ENCODE measurements around the gene SH2D3C.
A peak's percentile ranks its signal among the peaks of the same experiment; 100 is the strongest.

SH2D3C gene

DNA sequence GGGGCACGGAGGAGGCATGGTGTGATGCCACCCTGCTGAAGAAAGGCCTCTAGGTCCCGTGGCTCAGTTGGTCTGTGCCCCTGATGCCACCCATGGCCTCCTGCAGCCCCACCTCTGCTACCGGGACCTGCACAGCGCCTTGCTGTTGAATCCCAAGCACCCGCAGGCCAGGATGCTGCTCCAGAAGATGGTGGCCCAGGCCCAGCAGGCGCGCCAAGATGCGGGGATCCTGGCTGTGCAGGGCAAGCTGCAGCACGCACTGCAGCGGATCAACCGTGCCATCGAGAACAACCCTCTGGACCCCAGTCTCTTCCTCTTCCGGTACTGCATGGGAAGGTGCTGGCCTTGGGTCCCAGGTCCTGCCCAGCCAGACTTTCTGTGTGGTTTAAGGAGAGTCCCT lies 55.5 kb downstream of the SH2D3C start:
- peaks cover 2% of the 10 kb centered on the region for H3K9me3 ChIP-seq (ENCODE audit: insufficient read depth, low read depth, low read length)
- no peak overlapping the region for H3K9ac ChIP-seq (ENCODE audit: low read length)
- H4K91ac ChIP-seq (ENCODE audit: low read depth, low read length): no peak overlapping the region
- no peak overlapping the region for H2AFZ ChIP-seq (ENCODE audit: insufficient read depth, low read length, poor library complexity)
- no peak overlapping the region for H2AK5ac ChIP-seq (ENCODE audit: low read length)
- H3K4me3 ChIP-seq (ENCODE audit: low read depth, low read length): peak overlapping the region; percentile 56
- H3K79me1 ChIP-seq (ENCODE audit: low read length): no peaks in the 10 kb centered on the region
- no peak overlapping the region for H2BK120ac ChIP-seq (ENCODE audit: insufficient read depth, low read length, poor library complexity)
- H3K4ac ChIP-seq (ENCODE audit: low read depth, low read length): no peak overlapping the region
- no peak overlapping the region for H3K4me2 ChIP-seq (ENCODE audit: low read length)
- no peaks in the 10 kb centered on the region for H3K27me3 ChIP-seq (ENCODE audit: insufficient read depth, low read length)
- no peak overlapping the region for H3K14ac ChIP-seq (ENCODE audit: low read length)
- H3K18ac ChIP-seq (ENCODE audit: low read length): no peak overlapping the region
- no peak overlapping the region for H4K8ac ChIP-seq (ENCODE audit: low read depth, low read length)
- no peak overlapping the region for H2BK5ac ChIP-seq (ENCODE audit: low read depth, low read length, poor library complexity)
- H3K79me2 ChIP-seq (ENCODE audit: control insufficient read depth, insufficient read depth, low read length, poor library complexity): no peaks in the 10 kb centered on the region
- no peak overlapping the region for H3K23ac ChIP-seq (ENCODE audit: low read length)
- no CpG with 5 or more reads among the region's 13 CpGs for WGBS (ENCODE audit: extremely low coverage, insufficient coverage, insufficient read length)
- H3K36me3 ChIP-seq (ENCODE audit: control insufficient read depth in 1 of 2, insufficient read depth in 2 of 2, low read length in 2 of 2): no peaks in the 10 kb centered on the region
- H3K27ac ChIP-seq (ENCODE audit: low read depth, low read length): no peak overlapping the region
- H2BK12ac ChIP-seq (ENCODE audit: low read length): no peak overlapping the region
- no peak overlapping the region for H4K12ac ChIP-seq (ENCODE audit: low read depth, low read length)
- H3K4me1 ChIP-seq (ENCODE audit: control insufficient read depth in 1 of 2, insufficient read depth in 2 of 2, low read length in 2 of 2): no peaks in the 10 kb centered on the region
- no peak for DNase-seq

DNA sequence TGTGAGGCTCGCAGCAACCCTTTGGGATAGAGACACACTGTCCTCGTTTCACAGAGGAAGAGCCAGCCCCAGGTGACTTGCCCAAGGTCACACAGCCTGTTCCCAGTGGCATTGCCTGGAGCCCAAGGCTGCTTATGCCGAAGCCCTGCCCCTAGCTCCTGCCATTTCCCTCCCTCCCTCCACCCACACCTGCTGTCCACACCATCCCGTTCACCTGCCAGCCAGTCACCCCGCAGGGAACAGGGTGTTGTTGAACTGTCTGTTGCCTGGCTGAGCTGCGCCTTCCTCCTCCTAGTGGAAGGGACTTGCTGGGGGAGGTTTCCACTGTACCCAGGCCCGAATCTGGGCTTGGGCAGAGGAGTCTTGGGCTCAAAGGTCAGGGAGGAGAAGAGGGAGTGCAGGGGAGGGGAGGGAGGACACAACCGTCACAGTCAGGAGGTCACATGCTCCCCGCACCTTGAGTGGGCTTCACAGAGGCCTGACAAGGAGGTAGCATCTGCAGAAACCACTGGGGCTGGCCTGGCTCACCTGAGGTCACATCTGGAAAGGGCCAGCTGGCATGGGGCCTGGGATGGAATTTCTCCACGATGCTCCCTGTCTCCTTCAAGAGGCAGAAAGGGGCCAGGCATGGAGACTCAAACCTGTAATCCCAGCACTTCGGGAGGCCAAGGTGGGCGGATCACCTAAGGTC lies 56.3 kb downstream of the SH2D3C start:
- H3K23ac ChIP-seq (ENCODE audit: low read length): no peak overlapping the region
- H3K18ac ChIP-seq (ENCODE audit: low read length): no peak overlapping the region
- H4K8ac ChIP-seq (ENCODE audit: low read depth, low read length): no peak overlapping the region
- H3K27me3 ChIP-seq (ENCODE audit: insufficient read depth, low read length): no peaks in the 10 kb centered on the region
- H3K79me2 ChIP-seq (ENCODE audit: control insufficient read depth, insufficient read depth, low read length, poor library complexity): no peaks in the 10 kb centered on the region
- H3K4me2 ChIP-seq (ENCODE audit: low read length): no peak overlapping the region
- H4K91ac ChIP-seq (ENCODE audit: low read depth, low read length): no peak overlapping the region
- no peaks in the 10 kb centered on the region for H3K79me1 ChIP-seq (ENCODE audit: low read length)
- H3K27ac ChIP-seq (ENCODE audit: low read depth, low read length): no peak overlapping the region
- no peaks in the 10 kb centered on the region for H3K36me3 ChIP-seq (ENCODE audit: control insufficient read depth in 1 of 2, insufficient read depth in 2 of 2, low read length in 2 of 2)
- H4K12ac ChIP-seq (ENCODE audit: low read depth, low read length): no peak overlapping the region
- H3K4ac ChIP-seq (ENCODE audit: low read depth, low read length): no peak overlapping the region
- H2BK12ac ChIP-seq (ENCODE audit: low read length): no peak overlapping the region
- no peak overlapping the region for H3K4me3 ChIP-seq (ENCODE audit: low read depth, low read length)
- no peak overlapping the region for H3K9ac ChIP-seq (ENCODE audit: low read length)
- H3K9me3 ChIP-seq (ENCODE audit: insufficient read depth, low read depth, low read length): peaks cover 2% of the 10 kb centered on the region
- no peak overlapping the region for H2BK5ac ChIP-seq (ENCODE audit: low read depth, low read length, poor library complexity)
- H2BK120ac ChIP-seq (ENCODE audit: insufficient read depth, low read length, poor library complexity): no peak overlapping the region
- DNase-seq: no peak
- no peaks in the 10 kb centered on the region for H3K4me1 ChIP-seq (ENCODE audit: control insufficient read depth in 1 of 2, insufficient read depth in 2 of 2, low read length in 2 of 2)
- no peak overlapping the region for H2AK5ac ChIP-seq (ENCODE audit: low read length)
- H2AFZ ChIP-seq (ENCODE audit: insufficient read depth, low read length, poor library complexity): no peak overlapping the region
- H3K14ac ChIP-seq (ENCODE audit: low read length): no peak overlapping the region
- WGBS (ENCODE audit: extremely low coverage, insufficient coverage, insufficient read length): no CpG with 5 or more reads among the region's 12 CpGs

DNA sequence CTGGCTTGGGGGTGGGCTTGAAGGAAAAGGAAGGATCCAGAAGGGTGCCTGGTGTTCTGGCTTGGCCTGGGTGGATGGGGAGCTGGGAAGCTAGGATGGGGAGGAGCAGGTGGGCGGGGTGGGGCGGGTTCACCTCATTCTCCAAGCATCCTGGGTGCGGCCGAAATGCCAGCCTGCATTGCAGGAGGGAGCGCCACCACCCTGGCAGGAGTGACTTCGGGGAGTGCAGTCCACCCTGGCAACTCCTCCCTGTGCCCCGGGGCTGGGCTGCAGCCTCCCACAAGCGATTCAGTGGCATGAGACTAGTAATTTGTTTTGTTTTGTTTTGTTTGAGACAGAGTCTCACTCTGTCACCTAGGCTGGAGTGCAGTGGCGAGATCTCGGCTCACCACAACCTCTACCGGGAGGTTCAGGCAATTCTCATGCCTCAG lies 57.1 kb downstream of the SH2D3C start:
- no peak overlapping the region for H3K4ac ChIP-seq (ENCODE audit: low read depth, low read length)
- DNase-seq: peak in 1 of 2 donors; percentile 16

DNA sequence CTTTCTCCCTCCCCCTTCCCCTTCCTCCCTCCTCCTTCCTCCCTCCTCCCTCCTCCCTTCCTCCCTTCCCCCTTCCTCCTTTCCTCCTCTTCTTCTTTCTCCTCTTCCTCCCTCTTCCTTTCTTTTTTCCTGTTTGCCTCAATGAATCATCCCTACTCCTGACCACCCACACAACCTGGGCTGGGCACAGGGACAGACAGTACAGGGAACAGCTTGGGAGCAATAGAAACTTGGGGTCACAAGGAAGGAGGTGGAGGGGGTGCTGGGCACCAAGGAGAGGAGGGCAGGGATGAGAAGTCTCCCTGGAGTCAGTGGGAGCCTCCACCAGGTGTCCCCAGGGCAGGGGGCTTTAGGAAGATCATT lies 57.6 kb downstream of the SH2D3C start:
- Histone ChIP-seq H3K79me1 (ENCODE audit: low read length) (no peaks in the 10 kb centered on the region), H3K4me1 (ENCODE audit: control insufficient read depth in 1 of 2, insufficient read depth in 2 of 2, low read length in 2 of 2) (peaks cover 0 to 3% of the 10 kb centered on the region in 2 experiments), H2AK5ac (ENCODE audit: low read length) (no peak overlapping the region), H3K27ac (ENCODE audit: low read depth, low read length) (no peak overlapping the region), H2BK120ac (ENCODE audit: insufficient read depth, low read length, poor library complexity) (no peak overlapping the region), H3K23ac (ENCODE audit: low read length) (no peak overlapping the region), H3K9ac (ENCODE audit: low read length) (no peak overlapping the region), H3K4me2 (ENCODE audit: low read length) (no peak overlapping the region), H4K91ac (ENCODE audit: low read depth, low read length) (no peak overlapping the region), H4K8ac (ENCODE audit: low read depth, low read length) (no peak overlapping the region), H3K18ac (ENCODE audit: low read length) (no peak overlapping the region), H3K36me3 (ENCODE audit: control insufficient read depth in 1 of 2, insufficient read depth in 2 of 2, low read length in 2 of 2) (no peaks in the 10 kb centered on the region), H3K9me3 (ENCODE audit: insufficient read depth, low read depth, low read length) (no peaks in the 10 kb centered on the region), H3K4me3 (ENCODE audit: low read depth, low read length) (no peak overlapping the region), H3K14ac (ENCODE audit: low read length) (no peak overlapping the region), H2BK5ac (ENCODE audit: low read depth, low read length, poor library complexity) (no peak overlapping the region), H3K27me3 (ENCODE audit: insufficient read depth, low read length) (no peaks in the 10 kb centered on the region), H2BK12ac (ENCODE audit: low read length) (no peak overlapping the region), H3K79me2 (ENCODE audit: control insufficient read depth, insufficient read depth, low read length, poor library complexity) (no peaks in the 10 kb centered on the region), H2AFZ (ENCODE audit: insufficient read depth, low read length, poor library complexity) (no peak overlapping the region), H4K12ac (ENCODE audit: low read depth, low read length) (no peak overlapping the region), H3K4ac (ENCODE audit: low read depth, low read length) (no peak overlapping the region)
- no peak for DNase-seq

More for the DNA sequence above, 57.1 kb downstream of the SH2D3C start:
- no peak overlapping the region for H2BK12ac ChIP-seq (ENCODE audit: low read length)
- H3K27me3 ChIP-seq (ENCODE audit: insufficient read depth, low read length): no peaks in the 10 kb centered on the region
- no peaks in the 10 kb centered on the region for H3K9me3 ChIP-seq (ENCODE audit: insufficient read depth, low read depth, low read length)
- no peaks in the 10 kb centered on the region for H3K79me2 ChIP-seq (ENCODE audit: control insufficient read depth, insufficient read depth, low read length, poor library complexity)
- H3K4me1 ChIP-seq (ENCODE audit: control insufficient read depth in 1 of 2, insufficient read depth in 2 of 2, low read length in 2 of 2): no peaks in the 10 kb centered on the region
- H2AFZ ChIP-seq (ENCODE audit: insufficient read depth, low read length, poor library complexity): no peak overlapping the region
- H4K12ac ChIP-seq (ENCODE audit: low read depth, low read length): no peak overlapping the region
- H3K4me3 ChIP-seq (ENCODE audit: low read depth, low read length): no peak overlapping the region
- no peak overlapping the region for H2AK5ac ChIP-seq (ENCODE audit: low read length)
- H3K14ac ChIP-seq (ENCODE audit: low read length): no peak overlapping the region
- WGBS (ENCODE audit: extremely low coverage, insufficient coverage, insufficient read length): no CpG with 5 or more reads among the region's 11 CpGs
- no peak overlapping the region for H2BK120ac ChIP-seq (ENCODE audit: insufficient read depth, low read length, poor library complexity)
- H3K27ac ChIP-seq (ENCODE audit: low read depth, low read length): no peak overlapping the region
- no peak overlapping the region for H4K8ac ChIP-seq (ENCODE audit: low read depth, low read length)
- H3K79me1 ChIP-seq (ENCODE audit: low read length): no peaks in the 10 kb centered on the region
- H3K23ac ChIP-seq (ENCODE audit: low read length): no peak overlapping the region
- H2BK5ac ChIP-seq (ENCODE audit: low read depth, low read length, poor library complexity): no peak overlapping the region
- no peaks in the 10 kb centered on the region for H3K36me3 ChIP-seq (ENCODE audit: control insufficient read depth in 1 of 2, insufficient read depth in 2 of 2, low read length in 2 of 2)
- H3K4me2 ChIP-seq (ENCODE audit: low read length): no peak overlapping the region
- no peak overlapping the region for H4K91ac ChIP-seq (ENCODE audit: low read depth, low read length)
- H3K18ac ChIP-seq (ENCODE audit: low read length): no peak overlapping the region
- H3K9ac ChIP-seq (ENCODE audit: low read length): no peak overlapping the region
